ENCODE results near the gene AACS. TPM values are rescaled to one million over a fixed set of nuclear protein-coding genes. Genes with fewer than 3 reads are reported as not detected.
A peak's percentile ranks its signal among the peaks of the same experiment; 100 is the strongest.

Gene AACS
- polyA plus RNA-seq, 1 donor from 2014 or later, result 33.2 TPM

DNA sequence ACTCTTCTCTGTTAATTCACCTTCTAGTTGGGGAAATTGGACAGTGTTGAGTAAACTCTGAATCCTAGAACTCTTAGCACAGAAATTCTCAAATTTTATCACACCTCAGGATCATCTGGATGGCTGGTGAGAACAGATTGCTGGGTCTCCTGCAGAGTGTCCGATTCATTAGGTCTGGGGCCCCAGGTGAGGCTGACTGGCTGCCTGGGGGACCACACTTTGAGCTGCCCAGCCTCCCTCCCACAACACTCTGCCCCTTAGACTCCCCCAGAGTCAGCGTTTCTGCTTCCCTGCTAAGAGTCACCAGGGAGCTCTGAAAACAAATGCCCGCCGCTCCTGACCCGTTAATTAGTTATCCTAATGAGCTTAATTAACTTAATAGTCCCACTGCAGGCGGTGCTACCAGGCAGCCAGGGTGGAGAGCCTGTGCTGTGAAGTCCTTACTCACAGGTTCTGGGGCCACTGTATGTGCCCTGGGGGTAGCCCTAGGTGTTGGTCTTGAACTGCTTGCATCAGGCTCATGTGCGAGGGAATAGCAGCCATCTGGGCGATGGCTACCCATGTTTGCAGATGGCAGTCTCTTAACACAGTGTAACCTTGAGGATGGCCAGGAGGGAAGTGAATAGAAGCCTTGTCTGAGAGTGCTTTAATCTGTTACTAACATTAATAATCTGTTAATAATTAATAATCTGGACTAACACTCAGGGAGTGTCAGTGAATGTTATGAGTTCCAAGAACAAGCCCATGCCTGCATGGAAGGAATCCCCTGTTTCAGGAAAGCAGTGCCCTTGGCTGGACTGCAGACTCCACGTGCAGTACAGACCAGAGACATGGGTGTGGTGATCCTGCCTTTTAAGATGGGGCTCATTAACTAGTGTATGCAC lies 35.6 kb downstream of the AACS start:
- H2AFZ ChIP-seq (ENCODE audit: low read depth, low read length), result no peak overlapping the region
- H3K9me3 ChIP-seq (ENCODE audit: low read length), result no peaks in the 10 kb centered on the region
- H3F3A ChIP-seq (ENCODE audit: insufficient read depth, low read length, poor library complexity, severe bottlenecking), result no peaks in the 10 kb centered on the region
- H3K27me3 ChIP-seq (ENCODE audit: insufficient read depth, low read depth, low read length), result no peaks in the 10 kb centered on the region
- no peaks in the 10 kb centered on the region for H3K79me2 ChIP-seq (replicated peaks; ENCODE audit: insufficient read depth, low read length)
- H3K4me2 ChIP-seq (ENCODE audit: low read length), result no peak overlapping the region
- TF ChIP-seq EP300 (conservative IDR thresholded peaks at IDR 0.05; ENCODE audit: poor library complexity, severe bottlenecking) (no peak), MXI1 (conservative IDR thresholded peaks at IDR 0.05; ENCODE audit: poor library complexity, severe bottlenecking) (no peak), SMC3 (conservative IDR thresholded peaks at IDR 0.05; ENCODE audit: poor library complexity) (no peak), POLR2AphosphoS5 (IDR thresholded peaks at IDR 0.05) (no peak), EZH2 (IDR thresholded peaks at IDR 0.05; ENCODE audit: borderline replicate concordance, insufficient read depth, low read length, poor library complexity, severe bottlenecking) (no peak), RAD21 (conservative IDR thresholded peaks at IDR 0.05) (no peak), TAF1 (IDR thresholded peaks at IDR 0.05; ENCODE audit: low read depth) (no peak)
- TF ChIP-seq, protein P1, sequence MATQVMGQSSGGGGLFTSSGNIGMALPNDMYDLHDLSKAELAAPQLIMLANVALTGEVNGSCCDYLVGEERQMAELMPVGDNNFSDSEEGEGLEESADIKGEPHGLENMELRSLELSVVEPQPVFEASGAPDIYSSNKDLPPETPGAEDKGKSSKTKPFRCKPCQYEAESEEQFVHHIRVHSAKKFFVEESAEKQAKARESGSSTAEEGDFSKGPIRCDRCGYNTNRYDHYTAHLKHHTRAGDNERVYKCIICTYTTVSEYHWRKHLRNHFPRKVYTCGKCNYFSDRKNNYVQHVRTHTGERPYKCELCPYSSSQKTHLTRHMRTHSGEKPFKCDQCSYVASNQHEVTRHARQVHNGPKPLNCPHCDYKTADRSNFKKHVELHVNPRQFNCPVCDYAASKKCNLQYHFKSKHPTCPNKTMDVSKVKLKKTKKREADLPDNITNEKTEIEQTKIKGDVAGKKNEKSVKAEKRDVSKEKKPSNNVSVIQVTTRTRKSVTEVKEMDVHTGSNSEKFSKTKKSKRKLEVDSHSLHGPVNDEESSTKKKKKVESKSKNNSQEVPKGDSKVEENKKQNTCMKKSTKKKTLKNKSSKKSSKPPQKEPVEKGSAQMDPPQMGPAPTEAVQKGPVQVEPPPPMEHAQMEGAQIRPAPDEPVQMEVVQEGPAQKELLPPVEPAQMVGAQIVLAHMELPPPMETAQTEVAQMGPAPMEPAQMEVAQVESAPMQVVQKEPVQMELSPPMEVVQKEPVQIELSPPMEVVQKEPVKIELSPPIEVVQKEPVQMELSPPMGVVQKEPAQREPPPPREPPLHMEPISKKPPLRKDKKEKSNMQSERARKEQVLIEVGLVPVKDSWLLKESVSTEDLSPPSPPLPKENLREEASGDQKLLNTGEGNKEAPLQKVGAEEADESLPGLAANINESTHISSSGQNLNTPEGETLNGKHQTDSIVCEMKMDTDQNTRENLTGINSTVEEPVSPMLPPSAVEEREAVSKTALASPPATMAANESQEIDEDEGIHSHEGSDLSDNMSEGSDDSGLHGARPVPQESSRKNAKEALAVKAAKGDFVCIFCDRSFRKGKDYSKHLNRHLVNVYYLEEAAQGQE (IDR thresholded peaks at IDR 0.05; ENCODE audit: borderline replicate concordance), result no peak
- TF ChIP-seq, protein P2, sequence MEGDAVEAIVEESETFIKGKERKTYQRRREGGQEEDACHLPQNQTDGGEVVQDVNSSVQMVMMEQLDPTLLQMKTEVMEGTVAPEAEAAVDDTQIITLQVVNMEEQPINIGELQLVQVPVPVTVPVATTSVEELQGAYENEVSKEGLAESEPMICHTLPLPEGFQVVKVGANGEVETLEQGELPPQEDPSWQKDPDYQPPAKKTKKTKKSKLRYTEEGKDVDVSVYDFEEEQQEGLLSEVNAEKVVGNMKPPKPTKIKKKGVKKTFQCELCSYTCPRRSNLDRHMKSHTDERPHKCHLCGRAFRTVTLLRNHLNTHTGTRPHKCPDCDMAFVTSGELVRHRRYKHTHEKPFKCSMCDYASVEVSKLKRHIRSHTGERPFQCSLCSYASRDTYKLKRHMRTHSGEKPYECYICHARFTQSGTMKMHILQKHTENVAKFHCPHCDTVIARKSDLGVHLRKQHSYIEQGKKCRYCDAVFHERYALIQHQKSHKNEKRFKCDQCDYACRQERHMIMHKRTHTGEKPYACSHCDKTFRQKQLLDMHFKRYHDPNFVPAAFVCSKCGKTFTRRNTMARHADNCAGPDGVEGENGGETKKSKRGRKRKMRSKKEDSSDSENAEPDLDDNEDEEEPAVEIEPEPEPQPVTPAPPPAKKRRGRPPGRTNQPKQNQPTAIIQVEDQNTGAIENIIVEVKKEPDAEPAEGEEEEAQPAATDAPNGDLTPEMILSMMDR (IDR thresholded peaks at IDR 0.05; ENCODE audit: poor library complexity, severe bottlenecking), result no peak
- no peaks in the 10 kb centered on the region for H3K9me2 ChIP-seq (ENCODE audit: insufficient read depth, low read length)
- H3K27ac ChIP-seq (ENCODE audit: low read length), result no peak overlapping the region
- H4K20me1 ChIP-seq (ENCODE audit: insufficient read depth), result peaks cover 3% of the 10 kb centered on the region
- no peak overlapping the region for H3K4me3 ChIP-seq (ENCODE audit: low read length)
- H3K9ac ChIP-seq (ENCODE audit: low read length), result no peak overlapping the region
- H3K36me3 ChIP-seq (ENCODE audit: insufficient read depth, low read length), result peaks cover 5% of the 10 kb centered on the region

DNA sequence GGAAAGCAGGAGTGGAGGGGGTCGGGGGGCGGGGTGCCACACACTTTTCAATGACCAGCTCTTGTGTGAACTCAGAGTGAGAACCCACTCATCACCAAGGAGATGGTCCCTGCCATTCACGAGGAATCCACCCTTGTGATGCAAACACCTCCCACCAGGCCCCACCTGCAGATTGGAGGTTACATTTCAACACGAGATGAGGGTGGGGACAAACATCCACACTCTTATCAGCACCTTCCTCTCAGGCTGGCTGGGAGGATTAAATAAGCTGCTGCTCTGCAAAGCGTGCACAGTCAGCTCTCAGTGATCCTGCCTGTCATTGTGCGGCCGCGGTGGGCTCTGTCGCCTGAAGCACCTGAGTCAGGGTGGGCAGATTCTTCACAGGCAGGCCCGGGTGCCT lies 39.7 kb downstream of the AACS start:
- H3K36me3 ChIP-seq (ENCODE audit: insufficient read depth, low read length), result peaks cover 5% of the 10 kb centered on the region

More for the DNA sequence above, 39.7 kb downstream of the AACS start:
- no peaks in the 10 kb centered on the region for H3F3A ChIP-seq (ENCODE audit: insufficient read depth, low read length, poor library complexity, severe bottlenecking)
- no peak overlapping the region for H3K9ac ChIP-seq (ENCODE audit: low read length)
- H3K9me3 ChIP-seq (ENCODE audit: low read length), result no peaks in the 10 kb centered on the region
- peak overlapping the region; percentile 42 for H3K27ac ChIP-seq (ENCODE audit: low read length)
- H3K4me2 ChIP-seq (ENCODE audit: low read length), result no peak overlapping the region
- no peaks in the 10 kb centered on the region for H3K79me2 ChIP-seq (replicated peaks; ENCODE audit: insufficient read depth, low read length)
- H4K20me1 ChIP-seq (ENCODE audit: insufficient read depth), result no peaks in the 10 kb centered on the region
- H3K4me3 ChIP-seq (ENCODE audit: low read length), result no peak overlapping the region
- no peaks in the 10 kb centered on the region for H3K27me3 ChIP-seq (ENCODE audit: insufficient read depth, low read depth, low read length)
- no peak overlapping the region for H2AFZ ChIP-seq (ENCODE audit: low read depth, low read length)
- TF ChIP-seq, protein P2 (IDR thresholded peaks at IDR 0.05; ENCODE audit: poor library complexity, severe bottlenecking), result no peak
- peak; percentile 18 for TF ChIP-seq POLR2AphosphoS5 (IDR thresholded peaks at IDR 0.05)
- no peaks in the 10 kb centered on the region for H3K9me2 ChIP-seq (ENCODE audit: insufficient read depth, low read length)
